Measurements from ENCODE around the gene LRP3.

The LRP3 gene

GRCh38 chr19:33248104-33248503 is 54.0 kb downstream of the LRP3 start:
- TF ChIP-seq ZBTB7A (IDR thresholded peaks at IDR 0.05; ENCODE audit: low read depth): no peak
- no peak for TF ChIP-seq TAF1 (IDR thresholded peaks at IDR 0.05; ENCODE audit: low read depth)
- TF ChIP-seq, protein P1, sequence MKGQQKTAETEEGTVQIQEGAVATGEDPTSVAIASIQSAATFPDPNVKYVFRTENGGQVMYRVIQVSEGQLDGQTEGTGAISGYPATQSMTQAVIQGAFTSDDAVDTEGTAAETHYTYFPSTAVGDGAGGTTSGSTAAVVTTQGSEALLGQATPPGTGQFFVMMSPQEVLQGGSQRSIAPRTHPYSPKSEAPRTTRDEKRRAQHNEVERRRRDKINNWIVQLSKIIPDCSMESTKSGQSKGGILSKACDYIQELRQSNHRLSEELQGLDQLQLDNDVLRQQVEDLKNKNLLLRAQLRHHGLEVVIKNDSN (IDR thresholded peaks at IDR 0.05): no peak
- no peak for TF ChIP-seq RAD21 (IDR thresholded peaks at IDR 0.05; ENCODE audit: low read depth)
- TF ChIP-seq CREB1 (IDR thresholded peaks at IDR 0.05; ENCODE audit: low read depth): no peak
- TF ChIP-seq FOXM1 (IDR thresholded peaks at IDR 0.05; ENCODE audit: borderline replicate concordance, low read depth): no peak
- TF ChIP-seq EGR1 (IDR thresholded peaks at IDR 0.05): no peak
- no peak for TF ChIP-seq EP300 (IDR thresholded peaks at IDR 0.05; ENCODE audit: borderline replicate concordance)
- no peak for TF ChIP-seq TEAD4 (IDR thresholded peaks at IDR 0.05)
- no peak for TF ChIP-seq YY1 (IDR thresholded peaks at IDR 0.05; ENCODE audit: low read depth)
- no peak for TF ChIP-seq TCF12 (IDR thresholded peaks at IDR 0.05; ENCODE audit: low read depth)
- TF ChIP-seq REST (IDR thresholded peaks at IDR 0.05; ENCODE audit: low read depth): no peak
- no peak for TF ChIP-seq CEBPB (IDR thresholded peaks at IDR 0.05)
- TF ChIP-seq, protein P2, sequence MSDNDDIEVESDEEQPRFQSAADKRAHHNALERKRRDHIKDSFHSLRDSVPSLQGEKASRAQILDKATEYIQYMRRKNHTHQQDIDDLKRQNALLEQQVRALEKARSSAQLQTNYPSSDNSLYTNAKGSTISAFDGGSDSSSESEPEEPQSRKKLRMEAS (IDR thresholded peaks at IDR 0.05): no peak
- TF ChIP-seq NFIC (IDR thresholded peaks at IDR 0.05): no peak

DNA sequence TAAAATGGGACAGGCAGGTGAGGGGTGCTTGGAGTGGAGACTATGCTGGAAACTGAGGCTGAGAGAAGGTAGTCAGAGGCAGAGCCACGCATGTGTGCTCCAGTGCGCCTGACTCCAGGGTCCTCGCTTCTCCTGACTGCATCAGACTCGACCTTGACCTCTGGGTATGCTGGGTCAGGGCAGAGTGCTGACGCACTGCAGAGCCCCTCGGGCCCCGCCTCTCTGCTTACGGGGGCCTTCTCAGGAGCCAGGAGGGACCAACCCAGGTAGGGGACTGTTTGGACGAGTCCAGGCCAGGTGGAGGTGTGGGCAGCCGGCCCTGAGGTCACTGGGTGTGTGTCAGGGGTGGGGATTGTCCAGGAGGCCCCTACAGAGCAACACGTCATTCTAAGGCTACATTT is 54.4 kb downstream of the LRP3 start:
- TF ChIP-seq, protein P2 (IDR thresholded peaks at IDR 0.05): no peak
- TF ChIP-seq TEAD4 (IDR thresholded peaks at IDR 0.05): no peak
- TF ChIP-seq YY1 (IDR thresholded peaks at IDR 0.05; ENCODE audit: low read depth): no peak
- TF ChIP-seq TAF1 (IDR thresholded peaks at IDR 0.05; ENCODE audit: low read depth): no peak
- TF ChIP-seq RAD21 (IDR thresholded peaks at IDR 0.05; ENCODE audit: low read depth): no peak
- TF ChIP-seq REST (IDR thresholded peaks at IDR 0.05; ENCODE audit: low read depth): no peak
- no peak for TF ChIP-seq EP300 (IDR thresholded peaks at IDR 0.05; ENCODE audit: borderline replicate concordance)
- TF ChIP-seq ZBTB7A (IDR thresholded peaks at IDR 0.05; ENCODE audit: low read depth): no peak
- no peak for TF ChIP-seq CEBPB (IDR thresholded peaks at IDR 0.05)
- no peak for TF ChIP-seq NFIC (IDR thresholded peaks at IDR 0.05)
- TF ChIP-seq, protein P1 (IDR thresholded peaks at IDR 0.05): no peak
- no peak for TF ChIP-seq TCF12 (IDR thresholded peaks at IDR 0.05; ENCODE audit: low read depth)
- TF ChIP-seq CREB1 (IDR thresholded peaks at IDR 0.05; ENCODE audit: low read depth): no peak
- TF ChIP-seq FOXM1 (IDR thresholded peaks at IDR 0.05; ENCODE audit: borderline replicate concordance, low read depth): no peak
- TF ChIP-seq EGR1 (IDR thresholded peaks at IDR 0.05): no peak

- TF ChIP-seq, protein P2 (IDR thresholded peaks at IDR 0.05): no peak
- no peak for TF ChIP-seq FOXM1 (IDR thresholded peaks at IDR 0.05; ENCODE audit: borderline replicate concordance, low read depth)
- no peak for TF ChIP-seq EP300 (IDR thresholded peaks at IDR 0.05; ENCODE audit: borderline replicate concordance)
- no peak for TF ChIP-seq RAD21 (IDR thresholded peaks at IDR 0.05; ENCODE audit: low read depth)
Observed at GRCh38 chr19:33248954-33249613, 55.0 kb downstream of the LRP3 start.

DNA sequence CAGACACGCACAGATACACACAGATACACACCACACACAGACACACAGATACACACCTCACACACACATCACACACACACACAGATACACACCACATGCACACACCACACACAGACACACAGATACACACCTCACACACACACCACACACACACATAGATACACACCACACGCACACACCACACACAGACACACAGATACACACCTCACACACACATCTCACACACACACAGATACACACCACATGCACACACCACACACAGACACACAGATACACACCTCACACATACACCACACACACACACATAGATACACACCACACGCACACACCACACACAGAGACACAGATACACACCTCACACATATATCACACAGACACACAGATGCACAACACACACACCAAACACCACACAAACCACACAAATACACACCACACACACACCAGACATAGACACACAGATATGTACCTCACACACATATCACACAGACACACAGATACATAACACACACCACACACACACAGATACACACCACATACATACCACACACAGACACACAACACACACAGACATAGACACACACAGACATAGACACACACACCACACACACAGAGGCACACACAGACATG is 55.7 kb downstream of the LRP3 start:
- no peak for TF ChIP-seq EGR1 (IDR thresholded peaks at IDR 0.05)
- no peak for TF ChIP-seq REST (IDR thresholded peaks at IDR 0.05; ENCODE audit: low read depth)
- TF ChIP-seq, protein P1 (IDR thresholded peaks at IDR 0.05): no peak
- no peak for TF ChIP-seq TEAD4 (IDR thresholded peaks at IDR 0.05)
- no peak for TF ChIP-seq YY1 (IDR thresholded peaks at IDR 0.05; ENCODE audit: low read depth)
- TF ChIP-seq CEBPB (IDR thresholded peaks at IDR 0.05): no peak
- TF ChIP-seq, protein P2 (IDR thresholded peaks at IDR 0.05): no peak
- no peak for TF ChIP-seq CREB1 (IDR thresholded peaks at IDR 0.05; ENCODE audit: low read depth)
- no peak for TF ChIP-seq ZBTB7A (IDR thresholded peaks at IDR 0.05; ENCODE audit: low read depth)
- no peak for TF ChIP-seq RAD21 (IDR thresholded peaks at IDR 0.05; ENCODE audit: low read depth)
- TF ChIP-seq TAF1 (IDR thresholded peaks at IDR 0.05; ENCODE audit: low read depth): no peak
- no peak for TF ChIP-seq NFIC (IDR thresholded peaks at IDR 0.05)
- TF ChIP-seq FOXM1 (IDR thresholded peaks at IDR 0.05; ENCODE audit: borderline replicate concordance, low read depth): no peak
- TF ChIP-seq EP300 (IDR thresholded peaks at IDR 0.05; ENCODE audit: borderline replicate concordance): no peak
- TF ChIP-seq TCF12 (IDR thresholded peaks at IDR 0.05; ENCODE audit: low read depth): no peak

Data from Ishikawa (cell line).